MCF 10A (cell line): Measurements from ENCODE around the gene PDGFD. TPM values are rescaled to one million over a fixed set of nuclear protein-coding genes. Genes with fewer than 3 reads are reported as not detected.

ENCODE experiments used
- BruUV-seq: library from RNA; stranded (reverse); fragments of 400-500 nt; replicated peaks from 2 replicates; lab custom pipeline; 2021; lab: Mats Ljungman, UMichigan
- CTCF ChIA-PET: fragments of 300-600 bp; sonication (Branson Sonifier 250); formaldehyde crosslinking; extraction: SDS; loops from one replicate; lab custom pipeline; 2021; ENCODE audit warnings: antibody characterized with exemption, inconsistent platforms; lab: Yijun Ruan, JAX
- POLR2A ChIA-PET: fragments of 300-600, 350-650 bp; sonication (Branson Sonifier 250); formaldehyde crosslinking; extraction: SDS; loops from one replicate; lab custom pipeline; 2020; ENCODE audit warnings: antibody characterized with exemption, inconsistent platforms; lab: Yijun Ruan, JAX
- DNase-seq: peaks from one replicate; pipeline ENCODE4 v3.0.0-alpha.2; 2018; ENCODE audit not compliant: unreplicated experiment
- H3K27ac Mint-ChIP-seq: one replicate; pipeline ENCODE4 v1.8.0; 2022; ENCODE audit warnings: mild to moderate bottlenecking, low read depth, mixed read lengths; ENCODE audit not compliant: unreplicated experiment
- H3K27me3 Mint-ChIP-seq: one replicate; pipeline ENCODE4 v1.8.0; 2022; ENCODE audit warnings: mixed read lengths; ENCODE audit not compliant: insufficient read depth, unreplicated experiment
- H3K36me3 Mint-ChIP-seq: one replicate; pipeline ENCODE4 v1.8.0; 2022; ENCODE audit warnings: mild to moderate bottlenecking, moderate library complexity, mixed read lengths; ENCODE audit not compliant: insufficient read depth, unreplicated experiment
- H3K4me1 Mint-ChIP-seq: one replicate; pipeline ENCODE4 v1.8.0; 2022; ENCODE audit warnings: mixed read lengths; ENCODE audit not compliant: insufficient read depth, unreplicated experiment
- H3K4me3 Mint-ChIP-seq: one replicate; pipeline ENCODE4 v1.8.0; 2022; ENCODE audit warnings: mild to moderate bottlenecking, moderate library complexity, mixed read lengths; ENCODE audit not compliant: unreplicated experiment
- H3K9me3 Mint-ChIP-seq: one replicate; pipeline ENCODE4 v1.8.0; 2022; ENCODE audit warnings: mixed read lengths; ENCODE audit not compliant: unreplicated experiment
- CTCF ChIP-seq: fragments of 200-600 bp; IDR thresholded peaks from one replicate; pipeline ENCODE4 v1.8.0; 2022; ENCODE audit warnings: antibody characterized with exemption, mild to moderate bottlenecking; ENCODE audit not compliant: unreplicated experiment
- intact Hi-C: fragments of 100-400 bp; cut with micrococcal nuclease; formaldehyde crosslinking; loops from 2 replicates; pipeline ENCODE4 v1.14.1; 2022
- total RNA-seq: library from RNA; stranded (reverse); gene quantifications from 2 replicates; pipeline ENCODE4 v1.2.3, GENCODE V29; 2022

Gene PDGFD
- total RNA-seq, 1 experiment from 2014 or later = 0.61 TPM

- no peaks in the 10 kb centered on the region for H3K36me3 Mint-ChIP-seq
- H3K27me3 Mint-ChIP-seq = no peaks in the 10 kb centered on the region
- H3K27ac Mint-ChIP-seq = no peak overlapping the region
- no TSS peak for BruUV-seq
- ChIA-PET POLR2A (interaction anchor here (0.6 to 1.5 kb wide), 6 partner anchors 10 to 46 kb away, joined by 3 to 10 read pairs (median 3); no protein-coding TSS in a partner anchor), CTCF (interaction anchor here (0.6 kb wide), 1 partner anchor 577 kb away, joined by 3 read pairs; no protein-coding TSS in a partner anchor)
- TF ChIP-seq CTCF = no peak
- intact Hi-C loops = no loop called here
- peaks cover 6% of the 10 kb centered on the region for H3K4me1 Mint-ChIP-seq
- no peak for DNase-seq
- no peak overlapping the region for H3K4me3 Mint-ChIP-seq
- H3K9me3 Mint-ChIP-seq = no peaks in the 10 kb centered on the region
Measured at GRCh38 chr11:104091281-104092096, 72.5 kb downstream of the PDGFD start.

- no peaks in the 10 kb centered on the region for H3K27me3 Mint-ChIP-seq
- no peak for TF ChIP-seq CTCF
- H3K9me3 Mint-ChIP-seq = no peaks in the 10 kb centered on the region
- no peak for DNase-seq
- ChIA-PET CTCF (no interaction called here), POLR2A (interaction anchor here (0.7 to 1.5 kb wide), 3 partner anchors 9 to 31 kb away, joined by 3 read pairs; no protein-coding TSS in a partner anchor)
- intact Hi-C loops = no loop called here
- no TSS peak for BruUV-seq
- no peak overlapping the region for H3K27ac Mint-ChIP-seq
- peaks cover 6% of the 10 kb centered on the region for H3K4me1 Mint-ChIP-seq
- H3K4me3 Mint-ChIP-seq = no peak overlapping the region
- H3K36me3 Mint-ChIP-seq = no peaks in the 10 kb centered on the region
Measured at GRCh38 chr11:104090767-104091166, 73.2 kb downstream of the PDGFD start.

- H3K4me3 Mint-ChIP-seq = no peak overlapping the region
- CTCF ChIA-PET = no interaction called here
- TF ChIP-seq CTCF = no peak
- H3K36me3 Mint-ChIP-seq = no peaks in the 10 kb centered on the region
- DNase-seq = no peak
- no TSS peak for BruUV-seq
- intact Hi-C loops = no loop called here
- H3K4me1 Mint-ChIP-seq = peaks cover 6% of the 10 kb centered on the region
- H3K27me3 Mint-ChIP-seq = no peaks in the 10 kb centered on the region
- POLR2A ChIA-PET = no interaction called here
- H3K27ac Mint-ChIP-seq = no peak overlapping the region
- H3K9me3 Mint-ChIP-seq = no peaks in the 10 kb centered on the region
Measured at GRCh38 chr11:104089481-104089880, 74.5 kb downstream of the PDGFD start.

GRCh38 chr11:104086621-104087020 is 77.3 kb downstream of the PDGFD start:
- H3K27ac Mint-ChIP-seq = no peak overlapping the region
- H3K9me3 Mint-ChIP-seq = no peaks in the 10 kb centered on the region
- TF ChIP-seq CTCF = no peak
- H3K4me1 Mint-ChIP-seq = peaks cover 15% of the 10 kb centered on the region
- no peak overlapping the region for H3K4me3 Mint-ChIP-seq
- no peaks in the 10 kb centered on the region for H3K27me3 Mint-ChIP-seq
- no peaks in the 10 kb centered on the region for H3K36me3 Mint-ChIP-seq
- intact Hi-C loops = no loop called here
- no TSS peak for BruUV-seq
- no peak for DNase-seq
- CTCF ChIA-PET = no interaction called here
- POLR2A ChIA-PET = interaction anchor here (1.1 kb wide), 1 partner anchor 10 kb away, joined by 5 read pairs; no protein-coding TSS in a partner anchor
